ENCODE measurements around the gene SYCE3.

DNA sequence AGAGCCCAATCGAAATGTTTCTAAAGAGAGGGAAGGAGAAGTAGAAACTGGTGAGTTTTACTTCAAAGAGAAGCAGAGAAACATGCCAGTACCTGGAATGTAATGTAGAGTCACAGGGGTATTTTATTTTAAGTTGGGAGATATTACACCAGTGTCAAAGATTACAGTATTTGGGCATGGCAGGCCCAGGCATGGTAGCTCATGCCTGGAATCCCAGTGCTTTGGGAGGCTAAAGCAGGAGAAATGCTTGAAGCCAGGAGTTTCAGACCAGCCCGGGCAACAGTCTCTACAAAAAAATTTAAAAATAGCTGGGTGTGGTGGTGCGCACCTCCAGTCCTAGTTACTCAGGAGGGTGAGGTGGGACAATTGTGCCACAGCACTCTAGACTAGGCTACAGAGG is 2.7 kb downstream of the SYCE3 start:
- TF ChIP-seq POLR2A (IDR thresholded peaks at IDR 0.05) (no peak), CTCF (IDR thresholded peaks at IDR 0.05) (no peak)
